ENCODE data around the gene SERPINB5. TPM values are rescaled to one million over a fixed set of nuclear protein-coding genes. Genes with fewer than 3 reads are reported as not detected.
"Not testable (repeated sequence)": the region's sequence is repeated elsewhere in the genome, so short reads cannot be mapped to it uniquely, and the experiment has no call there.

Gene SERPINB5
- 0.05 and 0.51 TPM in 2 replicates for total RNA-seq

DNA sequence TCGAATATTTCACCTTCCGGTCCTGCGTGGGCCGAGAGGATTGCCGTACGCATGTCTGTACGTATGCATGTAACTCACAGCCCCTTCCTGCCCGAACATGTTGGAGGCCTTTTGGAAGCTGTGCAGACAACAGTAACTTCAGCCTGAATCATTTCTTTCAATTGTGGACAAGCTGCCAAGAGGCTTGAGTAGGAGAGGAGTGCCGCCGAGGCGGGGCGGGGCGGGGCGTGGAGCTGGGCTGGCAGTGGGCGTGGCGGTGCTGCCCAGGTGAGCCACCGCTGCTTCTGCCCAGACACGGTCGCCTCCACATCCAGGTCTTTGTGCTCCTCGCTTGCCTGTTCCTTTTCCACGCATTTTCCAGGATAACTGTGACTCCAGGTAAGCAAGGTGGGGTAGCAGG is at the start of gene SERPINB5:
TSS of gene SERPINB5 (plus strand) at position 291 of the 400 bp plus-strand sequence. CDS start 7,471 bp downstream, outside the sequence.
- no peak for DNase-seq

GRCh38 chr18:63427558-63427957 is 49.2 kb upstream of the SERPINB5 start:
- no peak for DNase-seq

DNA sequence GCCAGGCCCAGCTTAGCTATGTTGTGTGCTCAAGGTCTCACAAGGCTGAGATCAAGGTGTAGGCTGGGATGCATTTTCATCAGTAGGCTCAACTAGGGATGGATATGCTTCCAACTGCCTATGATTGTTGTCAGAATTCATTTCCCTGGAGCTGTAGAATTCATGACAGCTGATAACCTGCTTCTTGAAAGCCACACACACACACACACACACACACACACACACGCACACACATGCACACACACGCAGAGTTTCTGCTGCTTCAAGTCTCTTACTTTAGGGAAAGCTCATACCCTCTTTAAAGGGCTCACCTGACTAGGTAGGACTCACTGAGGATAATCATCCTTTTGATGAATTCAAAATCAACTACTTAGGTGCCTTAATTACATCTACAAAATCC is 46.2 kb upstream of the SERPINB5 start:
- no peak for DNase-seq

- DNase-seq, result no peak
Measured at GRCh38 chr18:63431180-63431579, 45.6 kb upstream of the SERPINB5 start.

- no peak for DNase-seq
Measured at GRCh38 chr18:63433334-63433866, 43.4 kb upstream of the SERPINB5 start.

- DNase-seq, result no peak
Measured at GRCh38 chr18:63438181-63438580, 38.6 kb upstream of the SERPINB5 start.

- DNase-seq, result peak; percentile 83
Measured at GRCh38 chr18:63439334-63439733, 37.4 kb upstream of the SERPINB5 start.

DNA sequence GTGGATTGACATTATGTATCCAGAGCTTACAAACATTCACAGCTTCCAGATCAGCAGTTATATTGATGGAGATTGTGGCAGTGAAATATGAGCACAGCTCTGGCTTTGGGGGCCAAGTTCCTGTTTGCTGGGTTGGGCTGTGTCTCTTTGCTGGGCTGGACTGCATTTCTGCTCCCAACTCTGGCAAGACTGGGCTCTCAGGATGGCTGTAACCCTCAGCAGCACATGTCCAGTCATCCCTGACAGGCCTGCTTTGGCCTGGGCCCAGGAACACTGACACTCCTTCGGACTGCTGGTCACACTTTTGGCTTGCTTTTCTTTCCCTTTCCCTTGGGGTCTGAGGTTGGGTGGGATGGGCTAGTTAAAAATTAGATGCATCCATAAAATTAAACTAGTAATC is 36.5 kb upstream of the SERPINB5 start:
- DNase-seq, result no peak

GRCh38 chr18:63440881-63441280 is 35.9 kb upstream of the SERPINB5 start:
- no peak for DNase-seq

DNA sequence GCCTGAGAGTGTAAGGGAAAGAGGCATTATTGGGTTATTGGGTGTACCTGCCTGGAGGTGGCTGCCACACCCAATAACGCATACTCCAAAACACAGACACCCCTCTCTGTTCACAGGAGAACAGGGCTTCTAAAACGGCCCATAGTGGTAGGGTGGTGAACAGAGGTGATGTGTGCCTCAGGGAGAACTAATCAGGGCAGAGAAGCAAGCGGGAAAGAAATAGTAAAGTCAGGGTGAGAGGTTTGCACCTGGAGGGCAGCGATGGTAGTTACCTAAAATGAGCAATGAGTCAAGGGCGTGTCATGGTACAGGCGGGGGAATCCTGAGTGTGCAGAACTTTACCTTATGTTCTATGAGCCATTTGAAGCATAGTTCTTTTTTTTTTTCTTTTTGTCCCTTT is 32.9 kb upstream of the SERPINB5 start:
- DNase-seq, result no peak

GRCh38 chr18:63444580-63444979 is 32.2 kb upstream of the SERPINB5 start:
- DNase-seq, result no peak

DNA sequence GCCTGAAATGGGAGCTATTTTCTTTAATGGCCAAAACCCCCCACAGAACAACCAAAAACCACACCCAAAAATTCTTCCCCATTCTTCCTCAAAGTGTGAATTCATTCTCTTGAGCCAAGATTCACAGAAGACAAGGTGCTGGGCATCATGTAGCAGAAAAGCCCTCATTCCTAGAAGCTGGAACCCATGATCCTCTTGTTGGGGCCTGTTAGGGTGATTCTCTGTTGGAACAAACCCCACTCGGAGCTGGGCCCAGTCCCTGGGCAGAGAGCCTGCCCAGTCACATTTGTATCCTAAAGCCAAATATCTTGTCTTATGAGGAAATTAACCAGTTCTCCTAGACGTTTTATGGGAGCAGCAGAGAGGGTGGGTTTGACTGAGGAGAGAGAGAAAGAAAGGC is 31.7 kb upstream of the SERPINB5 start:
- no peak for DNase-seq

GRCh38 chr18:63446266-63446665 is 30.5 kb upstream of the SERPINB5 start:
- no peak for DNase-seq

DNA sequence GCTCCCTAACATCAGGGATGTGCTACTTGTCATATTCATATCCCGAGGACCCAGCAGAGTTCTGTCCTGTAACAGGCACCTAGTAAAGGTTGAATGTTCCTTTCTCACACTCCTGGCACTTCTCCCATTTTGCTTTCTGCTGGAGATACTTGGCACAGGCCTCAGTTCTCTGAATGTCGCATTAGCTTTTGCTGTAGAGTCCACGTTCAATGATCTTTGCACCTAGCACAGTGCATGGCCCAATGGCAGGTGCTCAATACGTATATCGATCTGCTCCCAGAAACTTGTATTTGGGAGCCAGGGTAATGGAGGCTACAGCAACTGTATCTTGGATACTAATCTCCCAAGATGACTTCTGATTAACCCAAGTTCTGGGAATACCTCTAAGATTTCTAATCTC is 29.7 kb upstream of the SERPINB5 start:
- DNase-seq, result no peak

GRCh38 chr18:63449426-63449825 is 27.3 kb upstream of the SERPINB5 start:
- no peak for DNase-seq

GRCh38 chr18:63451799-63452660 is 24.7 kb upstream of the SERPINB5 start:
- no peak for DNase-seq

DNA sequence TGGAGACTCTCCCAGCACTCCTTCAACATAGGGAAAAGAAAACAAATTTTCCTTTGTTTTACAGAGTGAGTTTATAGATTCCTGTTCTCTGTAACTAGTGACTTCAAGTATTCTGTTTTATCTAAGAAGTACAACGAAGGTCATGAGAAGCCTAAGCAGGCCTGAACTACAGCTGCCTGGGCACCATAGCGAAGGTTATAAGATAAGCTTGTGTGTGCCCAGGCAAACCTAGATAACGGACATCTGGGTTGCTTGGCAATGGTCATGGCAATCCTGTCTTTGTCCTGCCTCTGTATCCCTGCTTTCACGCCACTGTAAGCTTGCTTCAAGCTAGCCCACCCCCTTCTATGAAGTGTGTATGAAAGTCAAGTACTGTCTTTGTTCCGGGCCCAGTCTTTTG is 24.0 kb upstream of the SERPINB5 start:
- not testable (repeated sequence) for DNase-seq

- DNase-seq, result no peak
Measured at GRCh38 chr18:63454497-63454896, 22.3 kb upstream of the SERPINB5 start.

- no peak for DNase-seq
Measured at GRCh38 chr18:63457977-63458376, 18.8 kb upstream of the SERPINB5 start.

- no peak for DNase-seq
Measured at GRCh38 chr18:63460414-63460813, 16.3 kb upstream of the SERPINB5 start.

DNA sequence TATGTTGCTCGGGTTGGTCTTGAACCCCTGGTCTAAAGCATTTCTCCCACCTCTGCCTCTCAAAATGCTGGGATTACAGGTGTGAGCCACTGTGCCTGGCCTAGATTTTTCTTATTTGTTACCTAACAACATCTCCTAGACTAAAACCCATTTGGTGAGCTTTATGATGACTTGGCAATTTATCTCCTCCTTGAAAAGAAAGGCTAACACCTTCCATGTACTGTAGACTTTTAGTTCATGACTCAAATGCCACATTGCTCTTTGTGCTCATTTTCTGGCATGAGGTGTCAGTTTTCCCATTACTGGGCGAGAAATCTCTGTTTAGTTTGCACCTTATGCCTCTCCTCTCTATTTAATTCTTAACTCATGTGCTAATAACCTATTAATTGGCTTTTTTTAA is 12.3 kb upstream of the SERPINB5 start:
- DNase-seq, result no peak

GRCh38 chr18:63465059-63465458 is 11.7 kb upstream of the SERPINB5 start:
- no peak for DNase-seq

- no peak for DNase-seq
Measured at GRCh38 chr18:63467699-63468098, 9.1 kb upstream of the SERPINB5 start.

DNA sequence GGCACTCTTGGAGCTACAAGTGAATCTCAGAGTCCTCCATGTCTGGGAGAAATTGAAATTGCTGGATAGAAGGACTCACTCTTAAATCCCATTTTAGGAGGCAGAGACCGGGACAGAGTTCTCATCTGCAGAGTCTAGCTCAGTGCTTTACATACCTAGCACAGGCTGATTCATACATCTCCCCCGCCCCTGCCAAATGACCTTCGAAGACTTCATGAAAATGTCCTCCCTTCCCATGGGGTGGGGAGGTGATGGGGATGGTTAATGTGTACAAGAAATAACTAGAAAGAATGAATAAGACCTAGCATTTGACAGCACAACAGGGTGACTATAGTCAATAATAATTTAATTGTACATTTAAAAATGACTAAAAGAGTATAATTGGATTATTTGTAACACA is 8.2 kb upstream of the SERPINB5 start:
- DNase-seq, result no peak

Measured in dermis blood vessel endothelial cell (primary cell).